Parathyroid adenoma (tissue), 2 donors: Measurements from ENCODE around the gene CENPC.

Source experiments
- H2AFZ ChIP-seq: fragments of 300-600 bp; sonication (generic); one replicate; pipeline ENCODE4 v1.7.0; 2017; ENCODE audit warnings: antibody characterized with exemption, mild to moderate bottlenecking
- H3K27ac ChIP-seq: fragments of 300-600 bp; sonication (generic); one replicate; pipeline ENCODE4 v1.7.0; 2017
- H3K27me3 ChIP-seq: fragments of 300-600 bp; sonication (generic); one replicate; pipeline ENCODE4 v1.7.0; 2017; ENCODE audit warnings: low read length; ENCODE audit not compliant: control insufficient read depth, insufficient read depth
- H3K36me3 ChIP-seq: fragments of 300-600 bp; sonication (generic); one replicate; pipeline ENCODE4 v1.7.0; 2017; ENCODE audit warnings: low read length; ENCODE audit not compliant: control insufficient read depth, insufficient read depth
- H3K4me1 ChIP-seq: fragments of 300-600 bp; sonication (generic); one replicate; pipeline ENCODE4 v1.7.0; 2017; ENCODE audit warnings: control low read depth
- H3K4me2 ChIP-seq: fragments of 300-600 bp; sonication (generic); one replicate; pipeline ENCODE4 v1.7.0; 2017; ENCODE audit warnings: low read length
- H3K4me3 ChIP-seq: fragments of 300-600 bp; sonication (generic); one replicate; pipeline ENCODE4 v1.7.0; 2017; ENCODE audit warnings: low read depth, low read length
- H3K79me2 ChIP-seq: fragments of 300-600 bp; sonication (generic); one replicate; pipeline ENCODE4 v1.7.0; 2017; ENCODE audit warnings: control low read depth
- H3K9ac ChIP-seq: fragments of 300-600 bp; sonication (generic); one replicate; pipeline ENCODE4 v1.7.0; 2017; ENCODE audit warnings: mild to moderate bottlenecking
- H3K9me3 ChIP-seq: fragments of 300-600 bp; sonication (generic); one replicate; pipeline ENCODE4 v1.7.0; 2017; ENCODE audit warnings: low read length; ENCODE audit not compliant: control insufficient read depth
- CTCF ChIP-seq: fragments of 300-600 bp; sonication (generic); IDR thresholded peaks from one replicate; pipeline ENCODE4 v1.7.0; 2017; ENCODE audit warnings: antibody characterized with exemption, mild to moderate bottlenecking
- donor health status: primary hyperparathyroidism.

The CENPC gene

GRCh38 chr4:67499799-67500198 is 45.5 kb downstream of the CENPC start:
- Histone ChIP-seq H3K9me3 (no peaks in the 10 kb centered on the region), H3K79me2 (no peaks in the 10 kb centered on the region), H3K36me3 (no peaks in the 10 kb centered on the region), H3K27ac (no peak overlapping the region), H3K27me3 (no peaks in the 10 kb centered on the region), H3K4me1 (no peaks in the 10 kb centered on the region), H2AFZ (no peak overlapping the region), H3K9ac (no peak overlapping the region), H3K4me3 (no peak overlapping the region), H3K4me2 (no peak overlapping the region)
- TF ChIP-seq CTCF = no peak

GRCh38 chr4:67483868-67484602 is 61.3 kb downstream of the CENPC start:
- H3K27me3 ChIP-seq = no peaks in the 10 kb centered on the region
- H2AFZ ChIP-seq = no peak overlapping the region
- H3K4me1 ChIP-seq = no peaks in the 10 kb centered on the region
- H3K36me3 ChIP-seq = no peaks in the 10 kb centered on the region
- H3K27ac ChIP-seq = no peak overlapping the region
- H3K9ac ChIP-seq = no peak overlapping the region
- no peak overlapping the region for H3K4me2 ChIP-seq
- TF ChIP-seq CTCF = no peak
- H3K79me2 ChIP-seq = no peaks in the 10 kb centered on the region
- no peaks in the 10 kb centered on the region for H3K9me3 ChIP-seq
- H3K4me3 ChIP-seq = no peak overlapping the region

GRCh38 chr4:67480810-67481209 is 64.5 kb downstream of the CENPC start:
- H3K4me3 ChIP-seq = no peak overlapping the region
- no peaks in the 10 kb centered on the region for H3K9me3 ChIP-seq
- H3K79me2 ChIP-seq = no peaks in the 10 kb centered on the region
- no peak for TF ChIP-seq CTCF
- H3K4me2 ChIP-seq = no peak overlapping the region
- H3K36me3 ChIP-seq = no peaks in the 10 kb centered on the region
- no peak overlapping the region for H3K9ac ChIP-seq
- H3K27ac ChIP-seq = no peak overlapping the region
- no peaks in the 10 kb centered on the region for H3K4me1 ChIP-seq
- no peak overlapping the region for H2AFZ ChIP-seq
- H3K27me3 ChIP-seq = no peaks in the 10 kb centered on the region

DNA sequence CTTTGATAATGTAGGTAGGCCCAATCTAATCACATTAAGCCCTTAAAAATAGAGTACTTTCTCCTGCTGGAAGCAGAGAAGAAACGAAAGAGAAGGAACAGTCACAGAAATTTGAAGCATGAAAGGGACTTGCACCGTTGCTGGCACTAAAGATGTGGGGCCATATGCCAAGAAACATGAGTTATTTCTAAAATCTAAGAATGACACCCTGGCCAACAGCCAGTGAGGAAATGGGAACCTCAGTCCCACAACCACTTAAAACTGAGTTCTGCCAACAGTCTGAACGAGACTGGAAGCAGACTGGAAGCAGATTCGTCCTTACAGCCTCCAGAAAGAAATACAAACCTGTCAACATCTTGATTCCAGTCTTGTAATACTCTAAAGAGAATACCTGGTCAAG is 70.1 kb downstream of the CENPC start:
- no peak overlapping the region for H3K4me3 ChIP-seq
- H3K9ac ChIP-seq = no peak overlapping the region
- no peaks in the 10 kb centered on the region for H3K9me3 ChIP-seq
- H2AFZ ChIP-seq = no peak overlapping the region
- no peaks in the 10 kb centered on the region for H3K36me3 ChIP-seq
- H3K27me3 ChIP-seq = no peaks in the 10 kb centered on the region
- TF ChIP-seq CTCF = no peak
- no peaks in the 10 kb centered on the region for H3K4me1 ChIP-seq
- no peaks in the 10 kb centered on the region for H3K79me2 ChIP-seq
- H3K4me2 ChIP-seq = no peak overlapping the region
- no peak overlapping the region for H3K27ac ChIP-seq

- TF ChIP-seq CTCF = no peak
- H3K36me3 ChIP-seq = no peaks in the 10 kb centered on the region
- H3K4me1 ChIP-seq = no peaks in the 10 kb centered on the region
Observed at GRCh38 chr4:67470871-67471270, 74.4 kb downstream of the CENPC start.

More at GRCh38 chr4:67470871-67471270, 74.4 kb downstream of the CENPC start:
- H2AFZ ChIP-seq = no peak overlapping the region
- no peaks in the 10 kb centered on the region for H3K9me3 ChIP-seq
- no peak overlapping the region for H3K9ac ChIP-seq
- no peak overlapping the region for H3K27ac ChIP-seq
- H3K79me2 ChIP-seq = no peaks in the 10 kb centered on the region
- H3K4me2 ChIP-seq = no peak overlapping the region
- no peak overlapping the region for H3K4me3 ChIP-seq
- no peaks in the 10 kb centered on the region for H3K27me3 ChIP-seq
